ENCODE results near the gene ADAMTS17.

Gene ADAMTS17

DNA sequence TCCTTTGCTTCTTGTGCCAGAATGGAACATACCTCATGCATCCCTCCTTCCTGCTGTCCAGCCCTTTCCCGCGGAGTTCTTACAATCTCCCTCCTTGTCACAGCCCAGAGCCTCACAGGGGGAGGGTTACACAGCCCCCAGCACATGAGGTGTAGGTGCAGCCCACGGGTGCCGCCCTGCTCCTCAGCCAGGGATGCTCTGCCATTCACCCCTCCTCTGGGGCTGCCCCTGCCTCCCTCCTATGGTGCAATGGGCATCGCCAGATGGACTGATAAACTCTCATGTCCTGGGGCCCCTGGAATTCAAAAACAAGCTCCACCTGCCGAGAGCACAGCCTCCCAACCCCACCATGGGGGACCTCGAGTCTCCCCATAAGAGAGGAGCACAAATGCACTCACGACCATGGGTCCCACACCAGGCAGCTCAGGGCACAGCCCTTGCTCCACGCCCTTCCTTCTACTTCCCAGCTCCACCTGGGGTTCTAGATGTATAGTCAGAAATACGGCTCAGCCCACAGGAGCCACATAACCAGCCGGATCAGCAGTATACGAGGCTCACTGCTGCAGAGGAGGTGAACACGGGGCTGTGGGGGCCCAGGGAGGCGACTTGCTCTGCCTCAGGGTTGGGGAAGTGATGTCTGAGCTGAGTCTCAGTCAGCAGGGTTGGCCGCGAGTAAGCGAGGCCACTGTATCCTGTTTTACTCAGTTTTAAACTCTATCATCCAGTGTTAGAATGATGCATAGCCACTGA, 338.8 kb downstream of the ADAMTS17 start:
- DNase-seq (ENCODE audit: low spot score) (no peak), FAIRE-seq (no peak)

- FAIRE-seq (no peak), DNase-seq (ENCODE audit: low spot score) (no peak)
Observed at GRCh38 chr15:100002086-100002620, 339.6 kb downstream of the ADAMTS17 start.

- DNase-seq (ENCODE audit: low spot score) = no peak
- no peak for FAIRE-seq
Observed at GRCh38 chr15:100001405-100001804, 340.4 kb downstream of the ADAMTS17 start.

DNA sequence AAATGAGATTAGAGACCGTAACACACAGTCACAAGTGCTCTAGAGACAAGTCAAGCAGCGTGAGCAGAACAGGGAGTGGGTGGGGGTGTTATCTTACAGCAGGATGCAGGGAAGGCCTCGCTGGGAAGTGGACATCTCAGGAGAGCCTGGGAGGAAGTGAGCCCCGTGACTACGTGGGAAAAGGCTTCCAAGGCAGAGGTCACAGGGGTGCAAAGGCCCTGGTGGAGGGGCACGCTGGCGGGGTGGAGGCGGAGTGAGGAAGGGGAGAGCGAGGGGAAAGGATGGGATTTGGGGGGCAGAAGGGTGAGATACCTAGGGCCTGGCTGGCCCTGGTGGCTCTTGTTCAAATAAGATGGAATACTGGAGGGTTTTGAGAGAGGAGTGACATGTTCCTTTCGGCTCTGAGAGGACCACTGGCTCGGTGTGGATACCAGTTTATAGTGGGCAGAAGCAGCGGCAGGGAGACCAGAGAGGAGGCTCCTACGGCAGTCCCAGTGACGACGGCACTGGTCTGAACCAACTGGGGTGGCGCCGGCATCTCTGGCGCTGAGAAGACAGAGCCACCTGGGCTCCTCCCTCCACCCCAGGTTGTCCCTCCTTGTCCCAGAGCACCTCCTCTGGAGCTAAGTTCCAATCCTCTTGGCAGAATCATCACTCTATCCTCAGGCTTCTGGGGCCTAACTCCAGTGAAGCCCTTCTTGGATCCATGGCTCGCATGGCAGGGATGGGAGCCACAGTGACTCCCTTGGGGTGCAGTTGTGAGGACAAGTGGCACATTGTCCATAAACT, 342.3 kb downstream of the ADAMTS17 start:
- FAIRE-seq = no peak

GRCh38 chr15:99998661-99999101, 343.1 kb downstream of the ADAMTS17 start:
- no peak for DNase-seq (ENCODE audit: low spot score)
- no peak for FAIRE-seq

More for the DNA sequence above, 342.3 kb downstream of the ADAMTS17 start:
- DNase-seq (ENCODE audit: low spot score) = no peak

DNA sequence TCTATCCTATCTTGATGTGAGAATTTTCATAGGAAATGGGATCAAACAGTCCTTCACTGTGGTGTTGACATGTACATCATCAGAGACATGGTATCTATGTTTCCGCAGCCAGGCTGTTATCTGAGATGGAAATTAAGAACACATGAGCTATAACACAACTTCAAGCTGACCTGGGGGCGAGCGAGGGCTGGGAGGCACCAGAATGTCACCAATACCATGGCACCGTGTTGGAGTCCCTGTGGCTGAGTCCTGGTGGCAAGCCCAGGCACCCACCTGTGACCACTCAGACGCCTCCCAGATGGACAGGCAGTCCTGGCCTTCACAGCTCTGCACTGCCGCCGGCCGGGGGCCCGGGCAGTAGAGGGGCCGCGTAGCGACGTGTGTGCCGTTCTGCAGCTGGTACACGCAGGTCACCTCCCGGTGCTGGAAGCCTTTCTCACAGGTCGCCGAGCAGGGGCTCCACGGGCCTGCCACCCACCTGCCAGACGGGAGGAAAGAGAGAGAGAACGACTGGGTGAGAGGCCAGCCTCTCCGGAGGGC, 344.6 kb downstream of the ADAMTS17 start:
- no peak for DNase-seq (ENCODE audit: low spot score)
- FAIRE-seq = no peak

GRCh38 chr15:99996660-99997059, 345.1 kb downstream of the ADAMTS17 start:
- FAIRE-seq (no peak), DNase-seq (ENCODE audit: low spot score) (no peak)

DNA sequence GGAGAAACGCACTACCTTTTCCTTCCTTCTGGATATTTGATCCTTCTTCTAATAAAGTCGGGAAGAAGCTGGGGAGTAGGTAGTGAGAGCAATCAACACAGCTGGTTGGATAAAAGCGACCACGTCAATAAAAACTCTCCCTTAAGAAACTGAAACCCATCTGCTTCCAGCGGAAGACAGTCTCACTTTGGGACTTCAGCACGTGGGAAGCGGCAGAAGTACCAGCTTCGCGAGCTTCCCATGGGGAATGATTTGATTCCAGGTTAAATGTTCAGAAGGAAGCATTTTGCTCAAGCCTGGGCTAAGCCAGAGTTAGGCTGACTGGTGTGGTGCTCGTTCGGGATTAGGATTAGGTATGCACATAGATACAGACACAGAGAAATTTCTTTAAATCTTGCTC, 346.2 kb downstream of the ADAMTS17 start:
- DNase-seq (ENCODE audit: low spot score) = no peak
- FAIRE-seq = no peak

DNA sequence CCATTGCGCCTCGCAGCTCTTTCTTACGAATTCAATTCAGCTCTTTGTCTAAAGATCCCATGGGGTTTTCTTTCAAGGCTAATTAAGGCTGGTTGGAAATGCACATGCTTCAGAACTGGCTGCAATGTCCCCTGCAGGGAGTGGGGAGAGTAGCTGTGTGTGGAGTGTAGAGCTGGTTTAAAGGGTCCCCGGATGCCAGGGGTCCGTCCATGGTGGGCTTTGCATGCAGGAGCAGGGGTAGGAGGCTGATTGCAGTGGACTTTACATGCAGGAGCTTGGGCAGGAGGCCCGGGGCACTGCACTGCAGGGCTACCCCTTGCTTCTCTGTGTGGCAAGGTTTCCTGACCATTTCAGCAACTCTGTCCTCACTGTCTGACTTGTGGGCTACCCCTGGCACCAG, 346.9 kb downstream of the ADAMTS17 start:
- no peak for DNase-seq (ENCODE audit: low spot score)
- no peak for FAIRE-seq

DNA sequence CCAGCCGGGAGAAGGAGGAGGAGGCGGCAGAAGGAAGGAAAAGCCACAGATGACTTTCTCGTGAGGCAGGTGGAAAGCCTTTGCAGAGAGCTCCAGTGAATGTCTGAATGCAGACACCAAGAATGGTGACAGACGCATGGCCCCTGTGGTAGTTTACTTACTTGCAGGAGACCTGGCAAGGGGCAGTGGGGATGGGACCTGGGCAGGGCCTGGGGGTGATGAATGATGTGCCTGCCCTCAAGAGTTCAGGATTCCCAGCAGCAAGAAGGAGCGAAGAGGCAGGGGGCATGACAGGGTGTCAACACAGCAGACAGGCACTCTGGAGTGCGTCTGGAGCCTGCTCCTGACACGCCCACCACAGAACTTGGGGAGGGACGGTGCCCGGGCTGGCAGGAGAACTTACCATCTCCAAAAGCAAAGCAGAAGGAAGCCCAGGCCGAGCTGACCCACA, 348.1 kb downstream of the ADAMTS17 start:
- FAIRE-seq = no peak
- DNase-seq (ENCODE audit: low spot score) = no peak

DNA sequence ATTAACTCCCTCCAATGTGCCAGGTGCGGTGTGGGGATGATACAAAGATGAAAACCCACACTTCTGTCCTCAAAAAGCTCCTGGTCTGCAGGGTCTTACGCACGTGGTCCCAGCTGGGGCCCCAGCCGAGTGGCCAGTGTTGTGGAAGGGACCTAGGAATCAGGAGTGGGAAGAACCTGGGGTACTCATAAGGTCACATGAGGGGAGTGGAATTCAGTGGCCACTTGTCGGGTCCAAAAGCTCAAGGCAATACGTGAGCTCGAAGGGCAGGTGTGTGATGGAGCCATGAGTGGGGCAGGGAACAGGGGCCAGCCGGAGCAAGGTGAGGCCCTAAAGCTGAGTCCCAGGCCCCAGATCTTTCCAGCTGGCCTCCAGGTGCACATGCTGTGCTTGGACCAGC, 348.5 kb downstream of the ADAMTS17 start:
- no peak for DNase-seq (ENCODE audit: low spot score)
- no peak for FAIRE-seq

- FAIRE-seq (no peak), DNase-seq (ENCODE audit: low spot score) (no peak)
Observed at GRCh38 chr15:99992611-99993231, 349.1 kb downstream of the ADAMTS17 start.

GRCh38 chr15:99989095-99989494, 352.7 kb downstream of the ADAMTS17 start:
- FAIRE-seq (no peak), DNase-seq (ENCODE audit: low spot score) (no peak)

GRCh38 chr15:99987701-99988100, 354.1 kb downstream of the ADAMTS17 start:
- FAIRE-seq (no peak), DNase-seq (ENCODE audit: low spot score) (no peak)

GRCh38 chr15:99987119-99987506, 354.7 kb downstream of the ADAMTS17 start:
- FAIRE-seq = no peak
- DNase-seq (ENCODE audit: low spot score) = no peak

DNA sequence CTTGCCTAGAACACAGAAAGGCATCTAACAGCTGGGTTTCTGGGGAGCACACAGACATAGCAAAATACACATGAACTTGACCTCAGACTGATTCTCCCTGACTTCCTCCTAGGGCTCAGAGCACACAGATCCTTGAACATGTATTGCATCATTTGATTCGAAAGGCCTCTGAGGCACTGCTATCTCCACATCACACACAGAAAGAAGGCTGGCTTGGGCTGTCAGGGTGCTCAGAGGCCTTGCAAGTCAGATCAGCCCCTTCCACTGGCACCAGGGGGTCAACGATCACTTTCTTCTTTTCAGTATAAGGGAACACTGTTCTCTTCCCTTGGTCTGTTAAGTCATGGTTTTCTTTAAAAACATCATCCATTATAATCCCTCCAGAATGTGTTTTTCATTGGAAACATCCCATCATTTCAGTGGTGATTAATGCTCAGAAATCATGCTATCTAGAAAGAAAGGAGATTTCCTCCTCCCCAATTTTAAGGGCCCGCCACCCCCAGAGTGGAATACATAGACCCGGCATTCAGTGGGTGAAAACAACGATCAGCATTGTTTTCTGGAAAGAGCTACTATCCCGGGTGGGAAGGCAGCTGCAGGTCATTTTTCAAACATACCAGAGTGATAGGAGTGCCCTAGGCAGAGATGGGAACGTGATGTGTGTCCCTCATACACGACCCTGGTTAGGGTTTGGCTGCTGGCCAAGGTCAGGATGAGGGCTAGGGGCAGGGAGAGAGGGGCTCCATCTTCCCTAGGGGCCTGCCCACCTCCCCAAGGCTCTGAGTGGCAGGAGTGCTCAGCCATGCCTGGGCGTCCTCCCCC, 355.3 kb downstream of the ADAMTS17 start:
- FAIRE-seq = no peak

DNA sequence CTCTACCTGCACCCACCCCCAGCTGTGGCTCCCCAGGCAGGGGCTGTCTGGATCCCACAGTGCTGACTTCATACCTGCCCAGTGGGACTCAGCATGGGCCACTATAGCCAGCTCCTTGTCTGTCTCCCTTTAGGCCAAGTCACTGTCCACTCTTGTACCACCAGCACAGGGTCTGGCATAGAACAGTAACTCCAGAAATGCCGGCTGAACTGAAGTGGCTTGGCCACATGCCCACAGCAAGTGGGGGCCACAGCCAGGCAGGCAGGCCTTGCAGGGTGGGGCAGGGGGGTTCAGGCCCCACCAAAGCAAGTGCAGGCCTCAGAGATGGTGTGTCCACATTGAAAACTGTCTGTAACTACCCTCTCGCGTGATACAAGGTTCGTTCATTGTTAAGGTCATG, 355.9 kb downstream of the ADAMTS17 start:
- DNase-seq (ENCODE audit: low spot score) = no peak
- no peak for FAIRE-seq

More for the DNA sequence above, 355.3 kb downstream of the ADAMTS17 start:
- no peak for DNase-seq (ENCODE audit: low spot score)

- DNase-seq (ENCODE audit: low spot score) (no peak), FAIRE-seq (no peak)
Observed at GRCh38 chr15:99984491-99985243, 357.1 kb downstream of the ADAMTS17 start.

DNA sequence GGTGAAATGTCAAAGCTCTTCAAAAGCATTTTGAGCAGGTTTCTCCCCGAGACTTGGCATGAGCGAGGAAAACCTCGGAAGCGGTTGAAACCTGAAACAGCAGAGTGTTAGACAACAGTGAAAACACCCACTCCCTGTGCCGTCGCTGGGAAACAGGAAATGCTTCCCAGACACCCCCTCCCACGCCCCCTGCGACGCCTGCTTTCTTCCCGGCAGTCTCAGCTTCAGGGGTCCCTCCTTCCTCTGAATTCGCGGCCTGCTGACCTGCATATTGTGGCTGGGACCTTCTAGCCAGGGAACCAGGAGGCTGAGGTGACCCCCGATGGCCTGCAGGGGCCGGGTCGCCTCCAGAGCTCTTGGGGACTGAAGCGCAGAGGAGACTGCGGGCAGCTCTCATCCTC, 357.9 kb downstream of the ADAMTS17 start:
- DNase-seq (ENCODE audit: low spot score) = no peak
- FAIRE-seq = no peak

Data from RCC 7860 (cell line).